K562 (cell line): ENCODE measurements around the gene EDDM13. TPM values are rescaled to one million over a fixed set of nuclear protein-coding genes. Genes with fewer than 3 reads are reported as not detected.

ENCODE experiments used
- ATAC-seq: fragments of 200-7000 bp; cut with Tn5 transposase; 3 replicates; pipeline ENCODE4 v1.9.1; 2020; ENCODE audit warnings: moderate library complexity
- BruUV-seq: library from RNA; stranded (reverse); fragments of 400-500 nt; replicated peaks from 2 replicates; lab custom pipeline; 2021; lab: Mats Ljungman, UMichigan
- CTCF ChIA-PET: fragments of 300-600 bp; formaldehyde crosslinking; extraction: SDS; loops from one replicate; lab custom pipeline; 2021; ENCODE audit warnings: low intra/inter-chr PET ratio; lab: Yijun Ruan, JAX
- POLR2A ChIA-PET: fragments of 300-600, 350-650 bp; sonication (Branson Sonifier 250); formaldehyde crosslinking; extraction: SDS; loops from one replicate; lab custom pipeline; 2021; ENCODE audit warnings: antibody characterized with exemption, inconsistent platforms; lab: Yijun Ruan, JAX
- DNase-seq, 4 experiments: peaks; one replicate each; pipeline versions ENCODE4 v3.0.0 to v3.0.0-alpha.2; 2011 to 2018; ENCODE audit warnings: low spot score in 3 of 4, mixed read lengths in 3 of 4; ENCODE audit errors: extremely low read depth in 1 of 4
- FAIRE-seq: peaks from 2 replicates; lab custom pipeline; 2011; peaks lifted over from hg19 to GRCh38; lab: Jason Lieb, UNC
- H2AFZ ChIP-seq: 2 replicates; pipeline ENCODE4 v1.6.0; 2011; ENCODE audit warnings: low read depth, low read length, control low read depth, inconsistent platforms
- H3K27ac ChIP-seq: fragments of 200-600 bp; 3 replicates; pipeline ENCODE4 v1.8.0; 2011; ENCODE audit warnings: low read depth, mild to moderate bottlenecking, control low read depth, inconsistent platforms, low read length, moderate library complexity, mixed read lengths; ENCODE audit errors: extremely low read depth
- H3K27me3 ChIP-seq, 2 experiments: fragments of 300-600 bp in 1 of 2; 2 replicates in 1 of 2; 3 replicates in 1 of 2; pipeline versions ENCODE4 v1.6.0 to v1.8.0; 2011; ENCODE audit warnings: inconsistent platforms in 2 of 2, low read length in 2 of 2, mild to moderate bottlenecking in 1 of 2, mixed read lengths in 1 of 2, moderate library complexity in 1 of 2; ENCODE audit not compliant: control insufficient read depth in 2 of 2, insufficient read depth in 2 of 2
- H3K36me3 ChIP-seq: fragments of 300-600 bp; 3 replicates; pipeline ENCODE4 v1.8.0; 2011; ENCODE audit warnings: mild to moderate bottlenecking, low read length, inconsistent platforms; ENCODE audit not compliant: control insufficient read depth, insufficient read depth
- H3K4me1 ChIP-seq, 2 experiments: fragments of 200-600 bp in 1 of 2; replicated peaks in 1 of 2; 2 replicates in 1 of 2; 3 replicates in 1 of 2; pipeline versions ENCODE4 v1.5.1 to v1.8.0; 2011; ENCODE audit warnings: inconsistent platforms in 2 of 2, low read length in 2 of 2, mild to moderate bottlenecking in 1 of 2, mixed read lengths in 1 of 2, moderate library complexity in 1 of 2; ENCODE audit not compliant: control insufficient read depth in 2 of 2, insufficient read depth in 2 of 2
- H3K4me2 ChIP-seq: 2 replicates; pipeline ENCODE4 v1.6.1; 2011; ENCODE audit warnings: low read length, control low read depth, inconsistent platforms, mixed read lengths; ENCODE audit not compliant: insufficient read depth
- H3K4me3 ChIP-seq: fragments of 200-600 bp; sonication (generic), shearing (Covaris generic); 2 replicates; pipeline ENCODE4 v1.5.1; 2016; ENCODE audit warnings: control low read depth, inconsistent platforms
- H3K79me2 ChIP-seq: fragments of 200-600 bp; 3 replicates; pipeline ENCODE4 v1.8.0; 2011; ENCODE audit warnings: low read length, inconsistent platforms; ENCODE audit not compliant: control insufficient read depth, insufficient read depth
- H3K9ac ChIP-seq, 2 experiments: 2 replicates each; pipeline versions ENCODE4 v1.6.0 to v1.6.1; 2011; ENCODE audit warnings: low read depth in 2 of 2, low read length in 2 of 2, control low read depth in 1 of 2, inconsistent platforms in 1 of 2, mild to moderate bottlenecking in 1 of 2, mixed read lengths in 1 of 2; ENCODE audit not compliant: insufficient read depth in 1 of 2
- H3K9me1 ChIP-seq: one replicate; pipeline ENCODE4 v1.6.0; 2011; ENCODE audit warnings: inconsistent platforms, mild to moderate bottlenecking, low read length, moderate library complexity; ENCODE audit not compliant: control insufficient read depth, insufficient read depth
- H3K9me3 ChIP-seq: replicated peaks from 2 replicates; pipeline ENCODE4 v1.5.1; 2011; ENCODE audit warnings: low read depth, low read length, inconsistent platforms; ENCODE audit not compliant: control insufficient read depth, insufficient read depth
- H4K20me1 ChIP-seq: replicated peaks from 2 replicates; pipeline ENCODE4 v1.6.1; 2011; ENCODE audit warnings: low read length, inconsistent platforms, mixed read lengths; ENCODE audit not compliant: control insufficient read depth, insufficient read depth
- C11orf30 ChIP-seq: fragments of 450-650 bp; IDR thresholded peaks from 2 replicates; pipeline ENCODE4 v1.6.1; 2016; ENCODE audit warnings: low read depth, mild to moderate bottlenecking
- COPS2 ChIP-seq: fragments of 450-650 bp; conservative IDR thresholded peaks from 2 replicates; pipeline ENCODE4 v1.6.1; 2016; ENCODE audit warnings: mild to moderate bottlenecking, moderate library complexity
- ELF4 ChIP-seq: fragments of 450-650 bp; formaldehyde crosslinking; IDR thresholded peaks from 2 replicates; pipeline ENCODE4 v1.4.0; 2022; ENCODE audit warnings: missing genetic modification characterization
- ETV5 ChIP-seq: sonication (generic); formaldehyde crosslinking; IDR thresholded peaks from 2 replicates; pipeline ENCODE4 v1.4.0; 2020; ENCODE audit warnings: low read depth, mild to moderate bottlenecking, missing genetic modification reagents
- FIP1L1 ChIP-seq: fragments of 200-400 bp; formaldehyde crosslinking; IDR thresholded peaks from 2 replicates; pipeline ENCODE4 v1.6.1; 2018; ENCODE audit warnings: mild to moderate bottlenecking, low read depth, low read length; ENCODE audit not compliant: poor library complexity, severe bottlenecking
- HDAC8 ChIP-seq: fragments of 450-650 bp; IDR thresholded peaks from 2 replicates; pipeline ENCODE4 v1.6.1; 2016; ENCODE audit warnings: mild to moderate bottlenecking, missing genetic modification characterization, moderate library complexity, missing compliant biosample characterization
- HEY1 ChIP-seq: fragments of 250-450 bp; sonication (Bioruptor Pico); IDR thresholded peaks from 2 replicates; pipeline ENCODE4 v1.5.0; 2020; ENCODE audit warnings: mild to moderate bottlenecking, moderate library complexity, borderline replicate concordance
- MAFG ChIP-seq: fragments of 450-650 bp; conservative IDR thresholded peaks from 2 replicates; pipeline ENCODE4 v1.6.1; 2016; ENCODE audit warnings: missing genetic modification characterization, missing compliant biosample characterization
- NFE2 ChIP-seq: IDR thresholded peaks from 2 replicates; pipeline ENCODE4 v1.6.1; 2014; ENCODE audit warnings: antibody characterized with exemption, low read depth
- POLR2G ChIP-seq: fragments of 200-400 bp; formaldehyde crosslinking; IDR thresholded peaks from 2 replicates; pipeline ENCODE4 v1.6.1; 2017; ENCODE audit warnings: low read depth, mild to moderate bottlenecking, antibody characterized with exemption, low read length, moderate library complexity
- PPARD ChIP-seq: fragments of 250-450 bp; sonication (Bioruptor Pico); IDR thresholded peaks from 2 replicates; pipeline ENCODE4 v1.8.0; 2022; ENCODE audit warnings: inconsistent platforms, mild to moderate bottlenecking, moderate library complexity
- SMARCB1 ChIP-seq: IDR thresholded peaks from 2 replicates; pipeline ENCODE4 v1.6.1; 2011; ENCODE audit warnings: improper control_type of control experiment, low read depth; ENCODE audit not compliant: insufficient read length
- U2AF2 ChIP-seq: fragments of 200-400 bp; formaldehyde crosslinking; optimal IDR thresholded peaks from 2 replicates; pipeline ENCODE3; 2017; ENCODE audit warnings: low read depth, mild to moderate bottlenecking, low read length
- ZNF316 ChIP-seq: fragments of 450-650 bp; IDR thresholded peaks from 2 replicates; pipeline ENCODE4 v1.6.1; 2016
- ZNF695 ChIP-seq: fragments of 450-650 bp; formaldehyde crosslinking; IDR thresholded peaks from 2 replicates; pipeline ENCODE4 v1.4.0; 2020; ENCODE audit warnings: mild to moderate bottlenecking, moderate library complexity
- ZNF778 ChIP-seq: fragments of 450-650 bp; formaldehyde crosslinking; IDR thresholded peaks from 2 replicates; pipeline ENCODE4 v1.4.0; 2020; ENCODE audit warnings: mild to moderate bottlenecking, moderate library complexity
- WGBS: fragments of 100-300 bp; shearing (Covaris generic); methylation state at CpG from one replicate; pipeline ENCODE4 v1.1.6; 2016; ENCODE audit warnings: low coverage, mixed read lengths; ENCODE audit not compliant: insufficient coverage; ENCODE audit errors: missing lambda C conversion rate; 5-methylcytosine and 5-hydroxymethylcytosine counted together
- in situ Hi-C: fragments of 300-500 bp; cut with MboI; formaldehyde crosslinking; loops from 4 replicates; pipeline ENCODE4 v1.15.0; 2018; ENCODE audit warnings: inconsistent platforms, mixed read lengths
- intact Hi-C: fragments of 100-400 bp; cut with micrococcal nuclease; formaldehyde crosslinking; loops from 2 replicates; pipeline ENCODE4 v1.14.2; 2022
- polyA plus RNA-seq, 8 experiments: library from polyadenylated mRNA; depleted of rRNA in 4 of 8; stranded (reverse) in 5 of 8; unstranded in 3 of 8; fragments of >200 nt; fragmentation: Nextera tagmentation in 2 of 8; fragmentation: Illumina TruSeq in 1 of 8; extraction: Ambion mirVana in 2 of 8; extraction: Trizol in 1 of 8; gene quantifications; 2 replicates each; pipeline versions ENCODE4 v1.2.1 to v1.2.3, GENCODE V29; 2011 to 2014; ENCODE audit warnings: inconsistent platforms in 1 of 8, missing spikeins in 1 of 8
- total RNA-seq, 7 experiments: library from RNA; depleted of rRNA in 6 of 7; stranded (reverse); fragments of >200 nt in 6 of 7; fragmentation: Illumina TruSeq in 2 of 7; extraction: Trizol in 2 of 7; gene quantifications; 2 replicates each; pipeline versions ENCODE4 v1.2.1 to v1.2.3, GENCODE V29; 2011 to 2021; ENCODE audit warnings: low replicate concordance in 1 of 7
- TF ChIP-seq, protein P1 (sequence below): fragments of 450-650 bp; IDR thresholded peaks from 2 replicates; pipeline ENCODE4 v1.6.1; 2016; ENCODE audit warnings: antibody characterized with exemption

The EDDM13 gene
- total and polyA plus RNA-seq, 9 of the 15 experiments (the other 6 are each of a cell fraction or from before 2014, with no cell fraction given), result 2.0 to 7.7 (median 4.1) TPM

DNA sequence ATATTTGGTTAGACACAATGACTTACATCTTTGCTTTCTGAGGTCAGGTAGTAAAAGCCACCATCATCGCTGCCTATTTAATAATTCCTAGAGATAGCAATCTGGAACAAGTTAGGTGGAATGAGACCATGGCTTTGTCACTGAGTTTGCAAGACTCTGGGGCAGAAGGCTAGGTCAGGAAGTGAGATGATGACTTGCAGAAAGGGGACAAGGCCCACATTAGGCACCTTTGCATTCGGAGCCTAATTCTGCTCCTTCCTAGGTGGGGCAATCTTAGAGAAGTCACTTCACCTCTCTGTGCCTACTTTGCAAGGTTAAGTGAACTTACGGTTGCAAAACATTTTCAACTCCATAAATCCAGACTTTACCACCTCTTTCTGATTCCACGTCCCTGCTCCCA, 10.3 kb downstream of the EDDM13 start:
- peak; percentile 60; the same call in 1 of the 2 replicates for TF ChIP-seq ZNF316
- TF ChIP-seq MAFG (tag), result peak; percentile 67; the same call in 1 of the 2 replicates
- no peak for TF ChIP-seq HEY1 (CRISPR knock-in tag)
- TF ChIP-seq NFE2, result peak; percentile 68
- no peak for TF ChIP-seq SMARCB1
- peak; percentile 69 for TF ChIP-seq C11orf30

DNA sequence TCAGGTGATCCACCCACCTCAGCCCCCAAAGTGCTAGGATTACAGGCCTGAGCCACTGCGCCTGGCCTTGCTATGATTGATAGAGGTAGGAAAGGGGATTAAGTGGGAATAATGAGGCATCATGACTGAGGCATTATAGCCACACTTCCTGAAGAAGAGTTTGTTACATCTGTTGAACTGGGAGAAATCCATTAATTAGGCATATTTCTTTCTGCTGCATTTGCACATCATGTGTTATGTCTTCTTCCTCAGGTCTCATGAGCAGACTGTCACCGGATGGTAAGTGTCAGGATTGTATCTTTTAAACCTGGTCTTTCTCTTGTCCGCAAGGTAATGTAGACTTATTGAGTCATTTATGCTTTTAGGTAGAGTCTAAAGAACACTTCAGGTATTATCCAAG, 12.2 kb downstream of the EDDM13 start:
- H3K9ac ChIP-seq, result no peak overlapping the region
- CTCF ChIA-PET, result no interaction called here
- intact Hi-C loops (no loop called here), in situ Hi-C loops (no loop called here)
- H3K36me3 ChIP-seq, result no peaks in the 10 kb centered on the region
- no peak overlapping the region for H3K4me2 ChIP-seq
- BruUV-seq, result no TSS peak
- no peak overlapping the region for H3K4me3 ChIP-seq
- no peaks in the 10 kb centered on the region for H3K27me3 ChIP-seq
- DNase-seq (no peak), ATAC-seq (no peak), FAIRE-seq (no peak)
- H3K9me3 ChIP-seq, result no peaks in the 10 kb centered on the region
- H4K20me1 ChIP-seq, result no peaks in the 10 kb centered on the region
- no peak overlapping the region for H2AFZ ChIP-seq
- H3K4me1 ChIP-seq, result no peaks in the 10 kb centered on the region; a peak in 1 of 5 replicates
- 94% methylated on average over 3 of the region's 3 CpGs for WGBS
- H3K27ac ChIP-seq, result no peak overlapping the region
- no peaks in the 10 kb centered on the region for H3K9me1 ChIP-seq
- H3K79me2 ChIP-seq, result no peaks in the 10 kb centered on the region
- POLR2A ChIA-PET, result no interaction called here
- TF ChIP-seq COPS2, result no peak
- no peak for TF ChIP-seq PPARD (CRISPR knock-in tag)
- no peak for TF ChIP-seq ELF4 (CRISPR knock-in tag)
- TF ChIP-seq ETV5 (CRISPR knock-in tag), result no peak
- TF ChIP-seq HDAC8, result no peak
- TF ChIP-seq ZNF778 (CRISPR knock-in tag), result no peak
- TF ChIP-seq, protein P1, sequence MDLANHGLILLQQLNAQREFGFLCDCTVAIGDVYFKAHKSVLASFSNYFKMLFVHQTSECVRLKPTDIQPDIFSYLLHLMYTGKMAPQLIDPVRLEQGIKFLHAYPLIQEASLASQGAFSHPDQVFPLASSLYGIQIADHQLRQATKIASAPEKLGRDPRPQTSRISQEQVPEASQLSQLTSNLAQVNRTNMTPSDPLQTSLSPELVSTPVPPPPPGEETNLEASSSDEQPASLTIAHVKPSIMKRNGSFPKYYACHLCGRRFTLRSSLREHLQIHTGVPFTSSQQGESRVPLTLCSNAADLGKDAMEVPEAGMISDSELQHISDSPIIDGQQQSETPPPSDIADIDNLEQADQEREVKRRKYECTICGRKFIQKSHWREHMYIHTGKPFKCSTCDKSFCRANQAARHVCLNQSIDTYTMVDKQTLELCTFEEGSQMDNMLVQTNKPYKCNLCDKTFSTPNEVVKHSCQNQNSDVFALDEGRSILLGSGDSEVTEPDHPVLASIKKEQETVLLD, result no peak
- TF ChIP-seq POLR2G, result no peak
- no peak for TF ChIP-seq U2AF2
- TF ChIP-seq ZNF695 (CRISPR knock-in tag), result no peak
- TF ChIP-seq FIP1L1, result no peak

More for the DNA sequence above, 10.3 kb downstream of the EDDM13 start:
- Histone ChIP-seq H4K20me1 (no peaks in the 10 kb centered on the region), H2AFZ (no peak overlapping the region), H3K36me3 (no peaks in the 10 kb centered on the region), H3K4me2 (no peak overlapping the region), H3K9me3 (no peaks in the 10 kb centered on the region), H3K27ac (no peak overlapping the region), H3K27me3 (no peaks in the 10 kb centered on the region), H3K9me1 (no peaks in the 10 kb centered on the region), H3K4me3 (no peak overlapping the region), H3K9ac (no peak overlapping the region), H3K79me2 (no peaks in the 10 kb centered on the region), H3K4me1 (no peaks in the 10 kb centered on the region; a peak in 1 of 5 replicates)
- POLR2A ChIA-PET, result interaction anchor here (1.0 kb wide), 1 partner anchor 17 kb away, joined by 3 read pairs; no protein-coding TSS in a partner anchor
- ATAC-seq (no peak; the same call in 2 of the 3 replicates), FAIRE-seq (no peak), DNase-seq (no peak)
- in situ Hi-C loops (no loop called here), intact Hi-C loops (no loop called here)
- CTCF ChIA-PET, result no interaction called here
- WGBS, result 76% methylated on average over 4 of the region's 4 CpGs
- BruUV-seq, result no TSS peak
